Hepatocyte (in vitro differentiated cells): ENCODE results near the gene TRIP12.

Experiments
- CTCF ChIP-seq: fragments of 200-600 bp; sonication (generic); IDR thresholded peaks from 2 replicates; pipeline ENCODE4 v1.5.1; 2016; ENCODE audit warnings: antibody characterized with exemption, mild to moderate bottlenecking; ENCODE audit not compliant: poor library complexity
- EZH2 ChIP-seq: fragments of 200-600 bp; sonication (generic); IDR thresholded peaks from 2 replicates; pipeline ENCODE4 v1.6.1; 2016; ENCODE audit warnings: antibody characterized with exemption, mild to moderate bottlenecking, borderline replicate concordance
- EZH2phosphoT487 ChIP-seq: fragments of 200-600 bp; sonication (generic); IDR thresholded peaks from one replicate; pipeline ENCODE4 v1.6.1; 2018; ENCODE audit warnings: antibody characterized with exemption, mild to moderate bottlenecking, low read depth, moderate library complexity; ENCODE audit not compliant: unreplicated experiment, severe bottlenecking

- TF ChIP-seq CTCF (no peak), EZH2 (no peak), EZH2phosphoT487 (no peak)
These were observed 89.9 kb downstream of the TRIP12 start for GRCh38 chr2:229831805-229832509.
